ENCODE data around the gene TRMT6.

Gene TRMT6

DNA sequence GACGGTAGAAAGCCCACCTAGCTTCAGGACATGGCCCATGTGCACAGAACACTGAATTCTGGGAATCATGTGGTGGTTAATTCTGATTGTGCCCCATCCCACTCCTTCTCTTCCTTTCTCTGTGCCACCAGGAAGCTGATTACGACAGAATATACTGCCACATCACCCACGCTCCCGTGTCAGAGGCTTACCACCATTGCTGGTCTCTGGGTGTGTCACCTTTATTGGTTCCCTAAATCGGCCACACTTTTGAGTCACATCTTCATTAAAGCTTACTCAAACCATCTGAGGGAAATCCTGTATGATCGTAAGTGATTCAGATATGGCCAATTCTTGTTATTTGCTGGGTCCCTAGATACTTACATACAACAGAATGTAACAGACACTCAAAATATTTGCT, 3.1 kb downstream of the TRMT6 start:
- DNase-seq (ENCODE audit: low read depth): no peak

- no peak for DNase-seq (ENCODE audit: low read depth)
Observed at GRCh38 chr20:5945963-5946362, 4.4 kb downstream of the TRMT6 start.

GRCh38 chr20:5938456-5939029, 11.8 kb downstream of the TRMT6 start:
- no peak for DNase-seq (ENCODE audit: low read depth)

DNA sequence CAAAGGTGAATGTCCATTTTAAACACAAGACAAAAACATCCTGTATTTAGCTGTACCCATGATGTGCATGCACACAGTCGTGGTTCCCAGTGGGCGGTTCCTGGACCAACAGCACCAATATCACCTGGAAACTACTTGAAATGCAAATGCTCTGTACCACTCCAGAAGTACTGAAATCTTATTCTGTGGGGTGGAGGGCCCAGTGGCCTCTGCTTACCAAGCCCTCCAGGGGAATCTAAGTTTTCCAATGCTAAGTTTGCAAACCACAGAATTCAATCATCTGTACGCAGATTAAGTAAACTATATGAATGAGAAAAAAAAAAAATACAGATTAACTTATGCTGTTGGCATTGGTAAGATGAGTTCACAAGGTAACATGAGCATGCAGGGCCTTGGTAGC, 14.1 kb downstream of the TRMT6 start:
- no peak for DNase-seq (ENCODE audit: low read depth)

- no peak for DNase-seq (ENCODE audit: low read depth)
Observed at GRCh38 chr20:5935384-5935783, 14.9 kb downstream of the TRMT6 start.

DNA sequence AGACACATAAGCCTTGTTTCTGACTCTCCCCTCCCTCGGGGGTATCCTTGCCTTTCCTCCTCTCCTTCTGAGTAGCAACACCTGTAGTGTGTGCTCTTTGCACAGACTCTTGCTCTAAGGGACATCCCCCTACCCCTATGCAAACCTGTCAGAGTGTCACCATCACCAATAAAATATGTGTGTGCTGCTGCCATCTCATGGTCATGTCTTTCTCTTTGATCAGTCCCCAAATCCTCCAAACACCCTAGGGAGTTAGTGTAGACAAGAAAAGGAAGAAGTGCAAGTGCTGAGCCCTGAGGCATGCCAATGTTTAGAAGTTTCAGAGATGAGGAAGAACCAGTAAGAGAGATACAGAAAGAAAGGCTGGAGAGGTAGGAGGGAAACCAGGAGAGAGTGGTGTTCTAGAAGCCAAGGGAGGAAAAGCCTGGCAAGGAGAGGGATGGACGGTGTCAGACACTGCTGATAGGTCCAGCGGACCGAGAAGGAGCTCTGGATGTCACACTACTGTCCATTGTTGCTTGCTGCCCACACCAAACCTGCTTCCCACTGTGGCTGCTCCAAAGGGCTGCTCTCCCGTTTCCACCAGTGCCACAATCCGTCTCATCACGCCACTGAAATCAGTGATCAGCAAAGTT, 16.4 kb downstream of the TRMT6 start:
- no peak for DNase-seq (ENCODE audit: low read depth)

GRCh38 chr20:5932796-5933195, 17.5 kb downstream of the TRMT6 start:
- DNase-seq (ENCODE audit: low read depth): no peak

- no peak for DNase-seq (ENCODE audit: low read depth)
Observed at GRCh38 chr20:5931411-5931810, 18.9 kb downstream of the TRMT6 start.

GRCh38 chr20:5928836-5929715, 21.3 kb downstream of the TRMT6 start:
- no peak for DNase-seq (ENCODE audit: low read depth)

DNA sequence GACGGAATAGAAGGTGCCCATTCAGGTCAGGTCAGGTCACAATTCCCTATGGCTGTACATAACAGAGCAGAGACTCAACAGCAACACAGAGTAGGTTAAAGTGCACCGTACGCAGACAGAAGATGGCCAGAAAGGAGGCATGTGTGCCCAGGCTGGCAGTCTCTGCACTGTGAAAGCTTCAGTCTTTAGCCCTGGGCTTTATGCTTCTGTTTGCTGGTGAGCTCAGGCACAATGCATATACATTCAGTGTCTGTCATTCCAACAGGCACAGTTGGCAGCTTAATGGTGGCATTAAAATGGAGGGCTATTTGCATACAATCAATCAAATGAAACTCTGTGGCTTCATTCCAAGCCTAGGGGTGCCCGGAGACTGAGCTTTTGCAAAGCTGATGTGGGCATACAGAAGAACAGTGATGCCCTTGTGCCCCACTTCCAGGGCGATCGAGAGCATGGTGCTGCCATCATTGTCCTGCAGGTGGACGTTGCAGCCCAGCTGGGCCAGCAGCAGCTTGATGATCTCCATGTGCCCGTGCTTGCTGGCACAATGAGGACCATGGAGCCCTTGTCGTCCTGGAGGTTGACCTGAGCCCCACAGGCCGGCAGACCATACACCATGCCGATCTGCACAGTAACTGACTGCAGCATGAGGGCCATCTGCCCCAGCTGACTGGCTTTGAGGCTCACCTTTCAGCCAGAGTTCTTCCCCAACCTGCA, 22.4 kb downstream of the TRMT6 start:
- no peak for DNase-seq (ENCODE audit: low read depth)

- no peak for DNase-seq (ENCODE audit: low read depth)
Observed at GRCh38 chr20:5925551-5925950, 24.8 kb downstream of the TRMT6 start.

DNA sequence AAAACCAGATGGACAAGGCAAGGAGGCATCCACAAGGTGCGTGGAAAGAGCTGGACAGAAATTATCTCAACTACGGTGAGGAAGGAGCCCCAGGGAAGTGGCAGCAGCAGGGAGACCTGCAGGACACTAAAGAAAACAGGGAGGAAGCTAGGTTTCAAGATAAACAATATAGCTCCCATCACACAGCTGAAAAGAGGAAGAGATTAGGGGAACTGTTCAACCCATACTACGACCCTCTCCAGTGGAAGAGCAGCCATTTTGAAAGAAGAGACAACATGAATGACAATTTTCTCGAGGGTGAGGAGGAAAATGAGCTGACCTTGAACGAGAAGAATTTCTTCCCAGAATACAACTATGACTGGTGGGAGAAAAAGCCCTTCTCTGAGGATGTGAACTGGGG, 26.8 kb downstream of the TRMT6 start:
- no peak for DNase-seq (ENCODE audit: low read depth)

DNA sequence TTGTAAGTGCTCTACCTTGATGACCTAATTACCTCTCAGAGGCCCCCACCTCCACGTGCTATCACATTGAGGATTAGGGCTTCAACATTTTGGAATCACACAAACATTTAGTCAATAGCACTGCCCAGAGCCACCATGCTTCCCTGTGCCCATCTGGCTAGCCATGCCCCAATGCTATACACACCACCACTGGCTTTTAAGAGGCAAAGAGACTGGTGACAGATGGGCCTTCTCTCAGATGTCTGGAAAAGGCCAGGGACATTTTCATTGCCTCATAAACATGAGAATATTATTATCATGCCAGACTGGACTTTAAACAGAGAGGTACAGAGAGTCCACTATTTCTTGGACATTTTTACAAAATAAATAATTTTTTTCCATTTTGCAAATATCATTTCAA, 29.8 kb downstream of the TRMT6 start:
- no peak for DNase-seq (ENCODE audit: low read depth)

DNA sequence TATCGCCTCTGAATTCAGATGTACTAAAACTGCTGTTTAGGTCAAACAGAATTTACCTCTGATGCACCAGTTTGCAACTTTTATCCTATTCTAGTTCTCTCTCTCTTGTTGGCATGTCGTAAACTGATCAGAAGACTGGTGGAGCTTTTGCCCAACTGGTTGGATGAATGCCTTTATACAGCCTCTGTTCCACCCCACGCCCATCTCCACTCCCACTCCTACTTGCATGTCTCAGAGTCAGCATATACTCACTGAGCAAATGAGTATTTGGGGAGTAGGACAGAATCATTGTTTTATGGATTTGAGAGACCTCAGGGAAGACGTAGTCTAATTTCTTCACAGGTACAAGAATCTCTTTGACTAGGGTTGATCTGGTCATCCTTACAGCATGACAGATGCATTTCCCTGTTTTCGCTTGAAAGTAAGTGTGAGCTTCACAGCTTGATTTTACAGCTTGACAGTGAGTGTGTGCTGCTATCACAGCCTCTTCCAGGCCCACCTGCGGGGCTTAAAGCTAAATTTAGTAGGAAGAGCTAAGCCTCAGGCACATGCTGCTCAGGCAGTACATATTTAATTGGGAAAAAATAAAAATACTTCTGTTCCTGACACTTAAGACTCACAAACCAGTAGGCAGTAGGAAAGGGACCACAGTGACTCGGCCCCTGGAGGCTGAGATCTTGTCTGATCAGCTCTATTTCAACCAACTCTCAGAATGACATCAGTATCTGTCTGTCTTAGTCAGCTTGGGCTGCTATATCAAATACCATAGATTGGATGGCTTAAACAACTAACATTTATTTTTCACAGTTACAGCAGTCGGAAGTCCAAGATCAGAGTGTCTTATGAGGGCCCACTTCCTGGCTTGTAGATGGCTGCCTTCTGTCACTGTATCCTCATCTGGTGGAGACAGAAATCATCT, 30.4 kb downstream of the TRMT6 start:
- no peak for DNase-seq (ENCODE audit: low read depth)

DNA sequence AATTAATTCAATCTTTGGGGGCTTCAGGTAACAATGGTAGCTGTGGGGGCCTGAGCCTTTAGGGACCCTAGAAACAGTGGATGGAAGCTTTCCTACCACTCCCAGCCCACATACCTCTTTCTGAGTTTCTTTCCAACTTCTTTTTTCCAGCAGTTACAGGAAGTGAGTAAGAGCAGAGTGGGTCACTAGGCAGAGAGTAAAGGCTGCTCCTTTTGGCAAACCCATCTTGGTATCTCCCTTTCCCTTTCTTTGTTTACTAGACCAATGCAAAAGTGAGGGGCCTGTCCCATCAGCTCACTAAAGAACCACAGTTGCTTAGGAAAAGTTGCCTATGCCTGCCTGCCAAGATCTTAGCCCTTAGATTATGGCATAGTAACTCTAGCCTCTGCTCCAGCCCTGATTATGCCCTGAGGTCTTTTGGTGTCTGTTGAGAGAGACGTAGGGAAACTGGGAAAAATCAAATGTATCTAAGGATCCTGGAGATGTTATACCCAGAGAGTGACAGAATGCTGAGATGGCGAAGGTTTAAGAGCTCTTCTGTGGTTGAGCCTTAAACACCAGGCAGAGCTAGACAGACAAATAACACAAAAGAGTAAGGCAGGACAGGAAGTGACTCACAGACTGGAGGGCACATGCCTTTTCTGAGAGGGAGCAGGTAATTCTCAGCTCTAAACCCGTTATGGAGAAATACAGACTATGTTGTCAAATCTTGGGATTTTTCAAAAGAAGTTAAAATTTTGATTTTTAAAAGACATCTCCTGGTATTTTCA, 31.3 kb downstream of the TRMT6 start:
- DNase-seq (ENCODE audit: low read depth): no peak

GRCh38 chr20:5914859-5915258, 35.5 kb downstream of the TRMT6 start:
- no peak for DNase-seq (ENCODE audit: low read depth)

- DNase-seq (ENCODE audit: low read depth): no peak
Observed at GRCh38 chr20:5913166-5913565, 37.2 kb downstream of the TRMT6 start.

DNA sequence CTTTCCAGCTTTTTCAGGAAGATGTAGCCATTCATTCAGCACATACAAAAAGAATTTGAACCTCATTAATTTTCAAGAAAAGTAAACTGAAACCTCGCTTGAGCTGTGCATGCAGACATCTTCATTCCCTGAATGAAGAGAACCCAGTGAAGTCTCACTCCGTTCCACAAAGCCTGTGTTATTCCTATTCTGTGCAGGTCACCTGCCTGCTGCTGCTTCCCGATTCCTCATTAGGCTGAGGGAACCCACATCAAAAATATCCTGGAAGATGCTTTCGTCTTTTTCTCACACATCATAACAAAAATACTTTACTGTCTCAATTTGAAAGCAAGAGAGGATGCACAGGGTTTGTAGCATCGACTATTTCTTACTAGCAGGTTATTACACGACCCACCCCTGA, 40.1 kb downstream of the TRMT6 start:
- DNase-seq (ENCODE audit: low read depth): no peak

- no peak for DNase-seq (ENCODE audit: low read depth)
Observed at GRCh38 chr20:5908981-5909380, 41.4 kb downstream of the TRMT6 start.

- no peak for DNase-seq (ENCODE audit: low read depth)
Observed at GRCh38 chr20:5900908-5901307, 49.4 kb downstream of the TRMT6 start.

GRCh38 chr20:5899444-5899843, 50.9 kb downstream of the TRMT6 start:
- no peak for DNase-seq (ENCODE audit: low read depth)

Data from activated gamma-delta T cell treated with anti-CD3 and anti-CD28 coated beads, Interleukin-2, amount 50 U/mL, for 16 hours (primary cell).